Measurements from ENCODE around the gene RNF207.

DNA sequence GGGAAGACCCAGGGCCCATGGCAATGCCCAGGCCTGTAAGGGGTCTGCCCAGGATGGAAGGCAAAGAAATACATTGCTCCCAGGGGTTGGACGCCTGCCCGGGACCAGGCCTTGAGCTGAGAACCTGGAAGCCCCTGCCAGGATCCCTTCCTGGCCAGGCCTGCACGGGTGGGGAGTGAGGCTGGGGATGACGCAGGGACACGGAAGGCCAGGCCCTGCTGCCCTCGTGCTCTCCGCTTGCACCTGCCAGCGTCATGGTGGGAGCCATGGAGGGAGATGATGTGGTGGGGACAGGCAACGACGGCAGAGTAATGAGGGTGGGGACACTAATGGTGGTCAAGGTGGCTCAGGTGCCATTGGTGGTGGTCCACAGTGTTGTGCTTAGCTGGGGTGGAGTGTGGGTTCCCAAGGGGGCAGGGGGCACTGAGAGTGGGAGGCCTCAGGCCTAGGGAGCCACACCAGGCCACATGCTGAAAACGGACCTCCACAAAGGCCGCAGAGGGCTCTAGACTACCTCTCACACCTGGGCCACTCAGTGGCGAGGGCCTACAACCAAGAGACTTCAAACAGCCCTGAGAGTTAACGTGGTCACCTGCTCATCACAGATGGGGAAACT is 42.4 kb downstream of the RNF207 start:
- TF ChIP-seq POLR2A (IDR thresholded peaks at IDR 0.05; ENCODE audit: low read length), result no peak
- TF ChIP-seq GATA1 (IDR thresholded peaks at IDR 0.05; ENCODE audit: low read depth, low read length), result no peak
